HepG2 (cell line): Measurements from ENCODE around the gene GPS2. TPM values are rescaled to one million over a fixed set of nuclear protein-coding genes. Genes with fewer than 3 reads are reported as not detected.

Experiments used
- BRF2 ChIP-seq: sonication (generic); formaldehyde crosslinking; IDR thresholded peaks from 2 replicates; pipeline ENCODE4 v1.8.1; 2022; ENCODE audit warnings: mild to moderate bottlenecking, missing genetic modification reagents
- CHCHD3 ChIP-seq: sonication (generic); formaldehyde crosslinking; IDR thresholded peaks from 2 replicates; pipeline ENCODE4 v1.8.0; 2022; ENCODE audit warnings: mild to moderate bottlenecking, missing genetic modification reagents, moderate library complexity
- E2F5 ChIP-seq: sonication (generic); formaldehyde crosslinking; conservative IDR thresholded peaks from 2 replicates; pipeline ENCODE4 v1.4.0; 2020; ENCODE audit warnings: missing genetic modification reagents
- GLI4 ChIP-seq: sonication (generic); formaldehyde crosslinking; IDR thresholded peaks from 2 replicates; pipeline ENCODE4 v1.5.1; 2020; ENCODE audit warnings: missing genetic modification reagents, mild to moderate bottlenecking, moderate library complexity, borderline replicate concordance
- HOXA5 ChIP-seq: sonication (generic); formaldehyde crosslinking; IDR thresholded peaks from 2 replicates; pipeline ENCODE4 v1.4.0; 2020; ENCODE audit warnings: missing genetic modification reagents
- JUN ChIP-seq: sonication (generic); formaldehyde crosslinking; IDR thresholded peaks from 2 replicates; pipeline ENCODE4 v1.4.0; 2020; ENCODE audit warnings: mild to moderate bottlenecking, missing genetic modification reagents
- KLF15 ChIP-seq: sonication (generic); formaldehyde crosslinking; IDR thresholded peaks from 2 replicates; pipeline ENCODE4 v1.8.1; 2023; ENCODE audit warnings: borderline replicate concordance, mild to moderate bottlenecking, inconsistent platforms, missing genetic modification reagents, mixed read lengths
- MEIS1 ChIP-seq: sonication (generic); formaldehyde crosslinking; IDR thresholded peaks from 2 replicates; pipeline ENCODE4 v1.9.0; 2021; ENCODE audit warnings: mild to moderate bottlenecking, missing genetic modification reagents, moderate library complexity, borderline replicate concordance
- MTERF4 ChIP-seq: sonication (generic); formaldehyde crosslinking; IDR thresholded peaks from 2 replicates; pipeline ENCODE4 v1.8.0; 2023; ENCODE audit warnings: mild to moderate bottlenecking, missing genetic modification reagents
- NCOA5 ChIP-seq: sonication (generic); formaldehyde crosslinking; IDR thresholded peaks from 2 replicates; pipeline ENCODE4 v1.4.0; 2020; ENCODE audit warnings: missing genetic modification reagents
- PHF21A ChIP-seq: sonication (generic); formaldehyde crosslinking; IDR thresholded peaks from 2 replicates; pipeline ENCODE4 v1.5.0; 2020; ENCODE audit warnings: mild to moderate bottlenecking, missing genetic modification reagents
- TEAD2 ChIP-seq: sonication (generic); formaldehyde crosslinking; IDR thresholded peaks from 2 replicates; pipeline ENCODE4 v1.9.0; 2021; ENCODE audit warnings: missing genetic modification reagents
- THAP11 ChIP-seq: IDR thresholded peaks from 2 replicates; pipeline ENCODE4 v1.6.1; 2016; ENCODE audit warnings: missing biosample characterization, missing genetic modification reagents
- TP53 ChIP-seq: sonication (generic); formaldehyde crosslinking; conservative IDR thresholded peaks from 2 replicates; pipeline ENCODE4 v1.4.0; 2020; ENCODE audit warnings: missing genetic modification reagents
- TSC22D2 ChIP-seq: sonication (generic); formaldehyde crosslinking; IDR thresholded peaks from 2 replicates; pipeline ENCODE4 v1.5.1; 2020; ENCODE audit warnings: missing genetic modification reagents, mild to moderate bottlenecking, borderline replicate concordance
- YEATS4 ChIP-seq: sonication (generic); formaldehyde crosslinking; IDR thresholded peaks from 2 replicates; pipeline ENCODE4 v1.4.0; 2020; ENCODE audit warnings: missing genetic modification reagents, borderline replicate concordance
- ZBTB2 ChIP-seq: sonication (generic); formaldehyde crosslinking; IDR thresholded peaks from 2 replicates; pipeline ENCODE4 v1.8.0; 2022; ENCODE audit warnings: low read depth, missing genetic modification reagents
- ZMAT3 ChIP-seq: sonication (generic); formaldehyde crosslinking; conservative IDR thresholded peaks from 2 replicates; pipeline ENCODE4 v1.7.0; 2021; ENCODE audit warnings: missing genetic modification reagents
- ZMYM4 ChIP-seq: sonication (generic); formaldehyde crosslinking; IDR thresholded peaks from 2 replicates; pipeline ENCODE4 v1.8.1; 2023; ENCODE audit warnings: mild to moderate bottlenecking, missing genetic modification reagents
- ZNF121 ChIP-seq: sonication (generic); formaldehyde crosslinking; IDR thresholded peaks from 2 replicates; pipeline ENCODE4 v1.5.0; 2020; ENCODE audit warnings: mild to moderate bottlenecking, missing genetic modification reagents
- ZNF362 ChIP-seq: sonication (generic); formaldehyde crosslinking; IDR thresholded peaks from 2 replicates; pipeline ENCODE4 v1.4.0; 2020; ENCODE audit warnings: missing genetic modification reagents, mild to moderate bottlenecking, borderline replicate concordance
- ZNF431 ChIP-seq: sonication (generic); formaldehyde crosslinking; IDR thresholded peaks from 2 replicates; pipeline ENCODE4 v1.9.0; 2022; ENCODE audit warnings: missing genetic modification reagents, low read depth, mild to moderate bottlenecking, borderline replicate concordance
- ZNF616 ChIP-seq: sonication (generic); formaldehyde crosslinking; IDR thresholded peaks from 2 replicates; pipeline ENCODE4 v1.5.0; 2020; ENCODE audit warnings: low read depth, mild to moderate bottlenecking, missing genetic modification reagents
- ZNF678 ChIP-seq: sonication (generic); formaldehyde crosslinking; IDR thresholded peaks from 2 replicates; pipeline ENCODE4 v1.4.0; 2020; ENCODE audit warnings: mild to moderate bottlenecking, missing genetic modification reagents
- polyA plus RNA-seq, 8 experiments: library from polyadenylated mRNA; depleted of rRNA in 3 of 8; stranded (reverse) in 7 of 8; unstranded in 1 of 8; fragments of >200 nt; fragmentation: Illumina TruSeq in 4 of 8; extraction: Trizol in 4 of 8; gene quantifications; 2 replicates each; pipeline versions ENCODE4 v1.2.1 to v1.2.3, GENCODE V29; 2011 to 2016; ENCODE audit warnings: low read depth in 4 of 8, missing spikeins in 1 of 8, mixed read lengths in 1 of 8; ENCODE audit not compliant: insufficient read depth in 1 of 8
- total RNA-seq, 5 experiments: library from RNA; depleted of rRNA; stranded (reverse); fragments of >200 nt; fragmentation: Illumina TruSeq; extraction: Trizol; gene quantifications; 2 replicates each; pipeline ENCODE4 v1.2.3, GENCODE V29; 2016; ENCODE audit warnings: low read depth in 1 of 5

Gene GPS2
- total and polyA plus RNA-seq, 2 of the 13 experiments (the other 11 are each of a cell fraction or from before 2014, with no cell fraction given): 58.0 to 59.4 TPM

GRCh38 chr17:7329374-7329996, 14.3 kb upstream of the GPS2 start (continued):
- TF ChIP-seq HOXA5 (CRISPR knock-in tag) (peak; percentile 50; the same call in 1 of the 2 replicates), E2F5 (no peak), PHF21A (peak; percentile 94), TSC22D2 (CRISPR knock-in tag) (no peak; the same call in 1 of the 2 replicates), ZMYM4 (CRISPR knock-in tag) (peak; percentile 36; the same call in 1 of the 2 replicates), TEAD2 (CRISPR knock-in tag) (no peak), JUN (CRISPR knock-in tag) (no peak), ZBTB2 (peak; percentile 96; the same call in 1 of the 2 replicates), ZMAT3 (CRISPR knock-in tag) (peak; percentile 84; the same call in 1 of the 2 replicates), MTERF4 (CRISPR knock-in tag) (no peak), GLI4 (no peak), BRF2 (CRISPR knock-in tag) (no peak), KLF15 (CRISPR knock-in tag) (no peak), TP53 (CRISPR knock-in tag) (no peak), ZNF616 (CRISPR knock-in tag) (no peak), ZNF362 (CRISPR knock-in tag) (peak; percentile 25; the same call in 1 of the 2 replicates), THAP11 (CRISPR knock-in tag) (peak; percentile 95), CHCHD3 (no peak), NCOA5 (CRISPR knock-in tag) (no peak), ZNF121 (no peak), YEATS4 (CRISPR knock-in tag) (peak; percentile 49), ZNF431 (CRISPR knock-in tag) (no peak), ZNF678 (CRISPR knock-in tag) (peak; percentile 86; the same call in 1 of the 2 replicates), MEIS1 (CRISPR knock-in tag) (peak; percentile 64; the same call in 1 of the 2 replicates)
